ENCODE measurements around the gene CMTM1.

- TF ChIP-seq GATA2 (IDR thresholded peaks at IDR 0.05; ENCODE audit: low read depth, low read length) (no peak), GATA3 (IDR thresholded peaks at IDR 0.05; ENCODE audit: low read depth, low read length) (no peak)
Measured at GRCh38 chr16:66523861-66524354, 42.3 kb upstream of the CMTM1 start.
